Small intestine (tissue), 7 donors: ENCODE results near the gene ANKMY1. TPM values are rescaled to one million over a fixed set of nuclear protein-coding genes. Genes with fewer than 3 reads are reported as not detected.

Experiments used
- DNase-seq, 2 donors: peaks; one replicate each; pipeline versions ENCODE4 v3.0.0 to v3.0.0-alpha.2; 2013
- FAIRE-seq: peaks from 2 replicates; lab custom pipeline; 2012; peaks lifted over from hg19 to GRCh38; lab: Jason Lieb, UNC
- H3K27ac ChIP-seq, 3 donors: one replicate each; pipeline ENCODE4 v1.5.1; 2013; ENCODE audit warnings: low read length in 2 of 3, mild to moderate bottlenecking in 2 of 3, control low read depth in 1 of 3, inconsistent platforms in 1 of 3, low read depth in 1 of 3, moderate library complexity in 1 of 3
- H3K27me3 ChIP-seq, 3 donors: one replicate each; pipeline ENCODE4 v1.6.1; 2013; ENCODE audit warnings: low read length in 3 of 3, inconsistent platforms in 1 of 3; ENCODE audit not compliant: control insufficient read depth in 3 of 3, insufficient read depth in 3 of 3
- H3K36me3 ChIP-seq, 3 donors: one replicate each; pipeline ENCODE4 v1.6.1; 2013; ENCODE audit warnings: low read length in 3 of 3, inconsistent platforms in 1 of 3, low read depth in 1 of 3, mild to moderate bottlenecking in 1 of 3, moderate library complexity in 1 of 3; ENCODE audit not compliant: control insufficient read depth in 3 of 3, insufficient read depth in 2 of 3
- H3K4me1 ChIP-seq, 3 donors: one replicate each; pipeline ENCODE4 v1.6.1; 2013; ENCODE audit warnings: low read length in 2 of 3, inconsistent platforms in 1 of 3, low read depth in 1 of 3, mild to moderate bottlenecking in 1 of 3, moderate library complexity in 1 of 3; ENCODE audit not compliant: control insufficient read depth in 3 of 3, insufficient read depth in 2 of 3
- H3K4me3 ChIP-seq, 3 donors: one replicate each; pipeline ENCODE4 v1.5.1; 2013; ENCODE audit warnings: low read length in 3 of 3, control low read depth in 1 of 3, inconsistent platforms in 1 of 3, low read depth in 1 of 3, mild to moderate bottlenecking in 1 of 3, moderate library complexity in 1 of 3
- H3K9me3 ChIP-seq, 2 donors: one replicate each; pipeline ENCODE4 v1.6.1; 2013; ENCODE audit warnings: low read depth in 1 of 2, low read length in 1 of 2; ENCODE audit not compliant: control insufficient read depth in 2 of 2, insufficient read depth in 1 of 2
- WGBS, 3 donors: extraction: QIAGEN DNeasy Blood & Tissue Kit; methylation state at CpG; one replicate each; pipeline ENCODE4 v1.1.7; 2013; 5-methylcytosine and 5-hydroxymethylcytosine counted together
- polyA plus RNA-seq, 4 donors: library from polyadenylated mRNA; stranded (reverse) in 3 of 4; unstranded in 1 of 4; fragments of 200-250 nt in 3 of 4; fragments of 120-200 nt in 1 of 4; gene quantifications; one replicate each; pipeline versions ENCODE4 v1.2.1 to v1.2.3, GENCODE V29; 2013
- donor health status: healthy with polysubstance abuse.
- donor health status: control.
- donor health status: control.
- donor health status: Bipolar disorder and iron deficiency.
- donor health status: healthy.

ANKMY1 gene
- polyA plus RNA-seq, 4 donors: 3.4 to 13.0 (median 5.9) TPM

GRCh38 chr2:240560480-240561324 lies 2.9 kb upstream of the ANKMY1 start:
- WGBS, 3 donors: 0 to 1% (median 0%) methylated on average over 73 to 101 of the region's 101 CpGs
- Histone ChIP-seq H3K9me3 (no peaks in the 10 kb centered on the region), H3K27me3 (no peaks in the 10 kb centered on the region), H3K4me3 (peak overlapping the region; percentile 51 to 95 (median 66)), H3K36me3 (peaks cover 0 to 29% (median 0%) of the 10 kb centered on the region in 3 donors), H3K4me1 (peaks cover 11 to 60% (median 17%) of the 10 kb centered on the region in 3 donors), H3K27ac (peak overlapping the region; percentile 97 to 99 (median 98))
- FAIRE-seq: no peak
- DNase-seq: peak; percentile 99

- H3K36me3 ChIP-seq: peaks cover 0 to 35% (median 0%) of the 10 kb centered on the region in 3 donors
- peaks cover 7 to 54% (median 12%) of the 10 kb centered on the region in 3 donors for H3K4me1 ChIP-seq
- FAIRE-seq (no peak), DNase-seq (peak; percentile 89 to 96)
- H3K4me3 ChIP-seq: peak within 1 kb of the TSS; percentile 51 to 95 (median 66)
- 0 to 1% (median 0%) methylated on average over 30 to 39 of the region's 39 CpGs for WGBS, 3 donors
- no peaks in the 10 kb centered on the region for H3K9me3 ChIP-seq
- peak within 1 kb of the TSS; percentile 97 to 99 (median 98) for H3K27ac ChIP-seq
- H3K27me3 ChIP-seq: no peaks in the 10 kb centered on the region
Measured at GRCh38 chr2:240560084-240560479, 2.3 kb upstream of the ANKMY1 start, which contains the start of gene DUSP28. DUSP28 (plus strand) TSS chr2:240560357; CDS start chr2:240560685, 328 bp downstream.

GRCh38 chr2:240559286-240559685 lies 1.5 kb upstream of the ANKMY1 start:
- Histone ChIP-seq H3K4me3 (no peak overlapping the region), H3K27me3 (no peaks in the 10 kb centered on the region), H3K4me1 (peaks cover 6 to 46% (median 11%) of the 10 kb centered on the region in 3 donors), H3K36me3 (peaks cover 0 to 35% (median 0%) of the 10 kb centered on the region in 3 donors), H3K9me3 (no peaks in the 10 kb centered on the region), H3K27ac (no peak overlapping the region)
- DNase-seq (no peak), FAIRE-seq (no peak)
- WGBS, 3 donors: 77 to 87% (median 82%) methylated on average over 3 of the region's 3 CpGs

GRCh38 chr2:240558236-240558761 lies 511 bp upstream of the ANKMY1 start:
- Histone ChIP-seq H3K36me3 (peaks cover 0 to 36% (median 0%) of the 10 kb centered on the region in 3 donors), H3K4me3 (peak overlapping the region in 1 of 3 donors; percentile 56), H3K27me3 (no peaks in the 10 kb centered on the region), H3K9me3 (no peaks in the 10 kb centered on the region), H3K27ac (no peak overlapping the region), H3K4me1 (peaks cover 6 to 40% (median 8%) of the 10 kb centered on the region in 3 donors)
- DNase-seq (no peak), FAIRE-seq (no peak)
- WGBS, 3 donors: 80 to 84% (median 83%) methylated on average over 18 of the region's 18 CpGs

- 32 to 42% (median 35%) methylated on average over 46 to 51 of the region's 51 CpGs for WGBS, 3 donors
- H3K4me1 ChIP-seq: peaks cover 6 to 37% (median 8%) of the 10 kb centered on the region in 3 donors
- peak in 1 of 2 donors; percentile 30 for DNase-seq
- H3K36me3 ChIP-seq: peaks cover 0 to 37% (median 0%) of the 10 kb centered on the region in 3 donors
- no peaks in the 10 kb centered on the region for H3K27me3 ChIP-seq
- no peaks in the 10 kb centered on the region for H3K9me3 ChIP-seq
- FAIRE-seq: no peak
- no peak overlapping the region for H3K27ac ChIP-seq
- H3K4me3 ChIP-seq: peak overlapping the region in 2 of 3 donors; percentile 35 to 56
Measured at GRCh38 chr2:240557101-240557751, 562 bp downstream of the ANKMY1 start.

GRCh38 chr2:240556553-240557100 lies 1.2 kb downstream of the ANKMY1 start:
- no peak for FAIRE-seq
- H3K36me3 ChIP-seq: peaks cover 0 to 37% (median 1%) of the 10 kb centered on the region in 3 donors
- H3K27me3 ChIP-seq: no peaks in the 10 kb centered on the region
- 56 to 63% (median 60%) methylated on average over 9 of the region's 9 CpGs for WGBS, 3 donors
- peak overlapping the region in 1 of 3 donors; percentile 35 for H3K4me3 ChIP-seq
- H3K9me3 ChIP-seq: peaks cover 0 to under 1% of the 10 kb centered on the region in 2 donors
- H3K4me1 ChIP-seq: peaks cover 4 to 33% (median 8%) of the 10 kb centered on the region in 3 donors
- DNase-seq: peak; percentile 48 to 60
- no peak overlapping the region for H3K27ac ChIP-seq

GRCh38 chr2:240555541-240556250 lies 2.1 kb downstream of the ANKMY1 start:
- DNase-seq: no peak
- peaks cover 0 to 7% of the 10 kb centered on the region in 2 donors for H3K9me3 ChIP-seq
- peaks cover 1 to 42% (median 3%) of the 10 kb centered on the region in 3 donors for H3K36me3 ChIP-seq
- no peaks in the 10 kb centered on the region for H3K27me3 ChIP-seq
- WGBS, 3 donors: 92 to 95% (median 95%) methylated on average over 16 of the region's 16 CpGs
- H3K4me3 ChIP-seq: no peak overlapping the region
- peaks cover 4 to 28% (median 8%) of the 10 kb centered on the region in 3 donors for H3K4me1 ChIP-seq
- no peak overlapping the region for H3K27ac ChIP-seq
- no peak for FAIRE-seq
